Heart right ventricle (tissue), 16 donors: ENCODE results near the gene POLD1. TPM values are rescaled to one million over a fixed set of nuclear protein-coding genes. Genes with fewer than 3 reads are reported as not detected.

Source experiments
- ATAC-seq, 8 donors: fragments of 200-7000 bp; cut with Tn5 transposase; one replicate each; pipeline ENCODE4 v1.9.1; 2020; ENCODE audit warnings: mild to moderate bottlenecking in 8 of 8, moderate library complexity in 8 of 8, moderate number of reproducible peaks in 1 of 8
- DNase-seq, 2 donors: peaks; one replicate each; pipeline ENCODE4 v3.0.0-alpha.2; 2020
- H3K27ac ChIP-seq, 10 donors: fragments of 200-600 bp; sonication (generic) in 2 of 10; one replicate each; pipeline versions ENCODE4 v1.5.0 to v1.8.0; 2020 to 2022; ENCODE audit warnings: mild to moderate bottlenecking in 3 of 10
- H3K27me3 ChIP-seq, 7 donors: fragments of 200-600 bp; one replicate each; pipeline ENCODE4 v1.8.0; 2021 to 2022; ENCODE audit warnings: mild to moderate bottlenecking in 2 of 7
- H3K36me3 ChIP-seq, 9 donors: fragments of 200-600 bp; sonication (generic) in 1 of 9; one replicate each; pipeline versions ENCODE4 v1.5.0 to v1.8.0; 2020 to 2022; ENCODE audit warnings: mild to moderate bottlenecking in 2 of 9
- H3K4me1 ChIP-seq, 9 donors: fragments of 200-600 bp; sonication (generic) in 1 of 9; one replicate each; pipeline versions ENCODE4 v1.5.0 to v1.8.0; 2020 to 2022; ENCODE audit warnings: mild to moderate bottlenecking in 4 of 9
- H3K4me3 ChIP-seq, 10 donors: fragments of 200-600 bp; sonication (generic) in 2 of 10; one replicate each; pipeline versions ENCODE4 v1.5.0 to v1.8.0; 2020 to 2022; ENCODE audit warnings: mild to moderate bottlenecking in 7 of 10, moderate library complexity in 2 of 10
- H3K9me3 ChIP-seq, 11 donors: fragments of 200-600 bp in 10 of 11; sonication (generic) in 2 of 11; one replicate each; pipeline versions ENCODE4 v1.5.0 to v1.8.0; 2013 to 2022; ENCODE audit warnings: mild to moderate bottlenecking in 2 of 11, control low read depth in 1 of 11, moderate library complexity in 1 of 11
- CTCF ChIP-seq, 9 donors: fragments of 200-600 bp; sonication (generic) in 2 of 9; IDR thresholded peaks; one replicate each; pipeline versions ENCODE4 v1.5.0 to v1.8.0; 2021 to 2022; ENCODE audit warnings: antibody characterized with exemption in 9 of 9, mild to moderate bottlenecking in 5 of 9, moderate library complexity in 1 of 9
- WGBS, 2 donors: extraction: QIAGEN DNeasy Blood & Tissue Kit; methylation state at CpG; one replicate each; pipeline ENCODE4 v1.1.7; 2013; ENCODE audit warnings: inconsistent platforms in 1 of 2; 5-methylcytosine and 5-hydroxymethylcytosine counted together
- intact Hi-C, 10 donors: fragments of 100-400 bp; cut with DNase I; formaldehyde crosslinking; loops; one replicate each; pipeline versions ENCODE4 v1.11.1 to v1.14.2; 2022
- polyA plus RNA-seq, 2 donors: library from polyadenylated mRNA; stranded (reverse); fragments of 200-250 nt; gene quantifications; one replicate each; pipeline ENCODE4 v1.2.3, GENCODE V29; 2013
- total RNA-seq, 10 donors: library from RNA; stranded (reverse); fragmentation: NEBNext Ultra II Directional in 3 of 10; extraction: Animal tissue kit (Norgen Biotek cat#: 25700) in 3 of 10; gene quantifications; one replicate each; pipeline versions ENCODE4 v1.2.1 to v1.2.4, GENCODE V29; 2021 to 2023
- donor health status: Arrhythmogenic right ventricular cardiomyopathy.
- donor health status: ischemic (EF 13 %, LVEDD 7.1; RV severe dilation, severe dysfunction).
- donor health status: healthy with polysubstance abuse.
- donor health status: DM: no; HTN: yes; CAD: no.
- donor health status: DM: no; HTN: no; CAD: no.
- donor health status: ischemic (EF 25% LVEDD 6.9; RV normal size, moderate dysfunction).
- donor health status: ischemic (EF 25% LVEDD 5.7; RV mildly dilated, moderate dysfunction).
- donor health status: healthy.
- donor health status: DM: yes; HTN: yes; CAD: no.
- donor health status: Ischemic cardiomyopathy.
- donor health status: ischemic (EF 35%, LVEDD 5.7; RV mildly dilated, moderate dysfunction).
- donor health status: nonischemic (EF 11% LVEDD 7.7; RV severe dilation, severe dysfunction).
- donor health status: DM: yes; HTN: yes; CAD: no.
- donor health status: PGD.
- donor health status: ischemic (EF 29% LVEDD 5.4; RV normal size, mild dysfunction).
- donor health status: nonischemic (EF 23%, LVEDD 6.1; RV moderate dilation, normal function).

The POLD1 gene
- total and polyA plus RNA-seq, 12 donors, result 4.2 to 28.3 (median 11.3) TPM

GRCh38 chr19:50419022-50419579, 35.0 kb downstream of the POLD1 start:
- intact Hi-C loops, result loop anchor here in 3 of 10 donors (5.0 kb wide), 2 partner anchors 52 to 62 kb away; partner anchors contain the start of gene NAPSA (in 1 of the 3)
- Histone ChIP-seq H3K27me3 (peaks cover 8 to 62% (median 57%) of the 10 kb centered on the region in 7 donors), H3K27ac (no peak overlapping the region), H3K4me1 (peaks cover 0 to 20% (median 0%) of the 10 kb centered on the region in 9 donors), H3K9me3 (no peaks in the 10 kb centered on the region), H3K36me3 (no peaks in the 10 kb centered on the region), H3K4me3 (no peak overlapping the region)
- TF ChIP-seq CTCF (IDR thresholded peaks at IDR 0.05), result no peak
- WGBS, 2 donors, result 7 to 9% methylated on average over 12 to 14 of the region's 14 CpGs
- ATAC-seq (no peak), DNase-seq (no peak)

GRCh38 chr19:50419580-50420035, 35.5 kb downstream of the POLD1 start:
- Histone ChIP-seq H3K36me3 (no peaks in the 10 kb centered on the region), H3K27me3 (peaks cover 8 to 62% (median 57%) of the 10 kb centered on the region in 7 donors), H3K9me3 (no peaks in the 10 kb centered on the region), H3K4me3 (no peak overlapping the region), H3K4me1 (peaks cover 0 to 18% (median 0%) of the 10 kb centered on the region in 9 donors), H3K27ac (no peak overlapping the region)
- DNase-seq (no peak), ATAC-seq (no peak)
- intact Hi-C loops, result loop anchor here in 3 of 10 donors (5.0 kb wide), 2 partner anchors 52 to 62 kb away; partner anchors contain the start of gene NAPSA (in 1 of the 3)
- WGBS, 2 donors, result 11 to 13% methylated on average over 8 of the region's 8 CpGs
- no peak for TF ChIP-seq CTCF (IDR thresholded peaks at IDR 0.05)

- ATAC-seq, result no peak
- intact Hi-C loops, result no loop called here
- no peak for DNase-seq
- 35 to 42% methylated on average over 3 of the region's 3 CpGs for WGBS, 2 donors
- peaks cover 0 to 13% (median 0%) of the 10 kb centered on the region in 9 donors for H3K4me1 ChIP-seq
- peaks cover 8 to 62% (median 57%) of the 10 kb centered on the region in 7 donors for H3K27me3 ChIP-seq
- no peak for TF ChIP-seq CTCF (IDR thresholded peaks at IDR 0.05)
- no peak overlapping the region for H3K27ac ChIP-seq
- no peaks in the 10 kb centered on the region for H3K9me3 ChIP-seq
- H3K4me3 ChIP-seq, result no peak overlapping the region
- H3K36me3 ChIP-seq, result no peaks in the 10 kb centered on the region
These were observed 36.0 kb downstream of the POLD1 start for GRCh38 chr19:50420127-50420526.

GRCh38 chr19:50420808-50421207, 36.7 kb downstream of the POLD1 start:
- no peak for DNase-seq
- Histone ChIP-seq H3K27me3 (peaks cover 8 to 62% (median 57%) of the 10 kb centered on the region in 7 donors), H3K9me3 (no peaks in the 10 kb centered on the region), H3K4me3 (no peak overlapping the region), H3K4me1 (peaks cover 0 to 12% (median 0%) of the 10 kb centered on the region in 9 donors), H3K27ac (no peak overlapping the region), H3K36me3 (no peaks in the 10 kb centered on the region)
- no peak for ATAC-seq
- no peak for TF ChIP-seq CTCF (IDR thresholded peaks at IDR 0.05)
- intact Hi-C loops, result no loop called here
- 63 to 72% methylated on average over 3 of the region's 3 CpGs for WGBS, 2 donors
